ES-I3 (cell line): ENCODE measurements around the gene AHCYL2.
"Not testable (repeated sequence)": the region's sequence is repeated elsewhere in the genome, so short reads cannot be mapped to it uniquely, and the experiment has no call there.

ENCODE experiments used
- H3K36me3 ChIP-seq: 2 replicates; pipeline ENCODE4 v1.6.1; 2013; ENCODE audit warnings: mild to moderate bottlenecking, low read length, control low read depth, moderate library complexity; ENCODE audit not compliant: insufficient read depth
- H3K4me1 ChIP-seq: 2 replicates; pipeline ENCODE4 v1.6.1; 2013; ENCODE audit warnings: mild to moderate bottlenecking, control low read depth, low read length; ENCODE audit not compliant: insufficient read depth
- H3K9ac ChIP-seq: 2 replicates; pipeline ENCODE4 v1.6.1; 2013; ENCODE audit warnings: low read depth, mild to moderate bottlenecking, low read length, moderate library complexity
- H3K9me3 ChIP-seq: 2 replicates; pipeline ENCODE4 v1.6.1; 2013; ENCODE audit warnings: mild to moderate bottlenecking, low read length, moderate library complexity; ENCODE audit not compliant: control insufficient read depth, insufficient read depth

Gene AHCYL2

DNA sequence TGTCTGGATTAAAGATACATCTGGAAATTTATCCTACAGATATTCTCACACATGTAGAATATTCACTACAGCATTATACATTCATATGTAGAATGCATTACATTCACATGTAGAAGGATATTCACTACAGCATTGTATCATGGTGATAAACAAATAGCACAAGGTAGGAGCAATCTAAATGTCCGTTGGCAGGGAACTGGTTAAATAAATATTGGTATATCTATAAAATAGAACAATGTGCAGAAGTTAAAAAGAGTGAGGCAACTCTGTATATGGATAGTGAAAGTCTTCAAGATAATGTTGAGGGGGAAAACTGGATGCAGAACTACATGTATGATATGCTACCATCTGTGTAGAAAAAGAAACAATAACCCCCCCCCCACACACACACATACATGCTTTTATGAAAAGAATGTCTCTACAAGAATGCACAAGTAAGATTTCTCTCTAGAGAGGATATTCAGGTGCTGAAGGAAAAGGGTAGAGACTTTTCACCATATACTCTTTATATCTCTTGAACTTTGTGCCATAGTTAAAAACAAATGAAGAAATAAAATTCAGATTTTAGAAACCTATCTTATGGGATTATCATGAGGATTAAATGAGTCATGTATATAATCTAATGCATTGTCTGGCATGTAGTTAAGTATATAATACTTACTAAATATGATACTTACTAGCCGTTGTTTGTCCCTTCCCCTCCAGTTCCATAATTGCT, 123.4 kb downstream of the AHCYL2 start:
- Histone ChIP-seq H3K9me3 (no peaks in the 10 kb centered on the region), H3K4me1 (no peaks in the 10 kb centered on the region; the same call in 1 of the 2 replicates), H3K9ac (no peak overlapping the region), H3K36me3 (no peaks in the 10 kb centered on the region)

GRCh38 chr7:129351320-129351719, 126.5 kb downstream of the AHCYL2 start:
- Histone ChIP-seq H3K36me3 (no peaks in the 10 kb centered on the region), H3K9me3 (no peaks in the 10 kb centered on the region), H3K9ac (no peak overlapping the region), H3K4me1 (no peaks in the 10 kb centered on the region; the same call in 1 of the 2 replicates)

DNA sequence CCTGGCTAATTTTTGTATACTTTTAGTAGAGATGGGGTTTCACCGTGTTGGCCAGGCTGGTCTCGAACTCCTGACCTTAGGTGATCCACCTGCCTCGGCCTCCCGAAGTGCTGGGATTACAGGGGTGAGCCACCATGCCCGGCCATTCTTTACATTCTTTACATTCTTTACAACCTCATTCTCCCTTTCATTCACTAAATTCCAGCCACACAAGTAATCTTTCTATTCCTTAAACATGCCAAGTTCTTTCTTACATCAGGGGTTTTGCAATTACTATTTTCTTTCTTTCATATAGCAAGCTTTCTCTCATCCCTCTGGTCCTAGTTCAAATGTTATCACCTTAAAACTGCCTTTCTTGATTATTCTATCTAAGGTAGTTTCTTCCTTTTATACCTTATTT, 128.3 kb downstream of the AHCYL2 start:
- not testable (repeated sequence) for H3K9ac ChIP-seq, H3K4me1 ChIP-seq, H3K9me3 ChIP-seq, H3K36me3 ChIP-seq

- H3K9ac ChIP-seq: no peak overlapping the region
- no peaks in the 10 kb centered on the region for H3K9me3 ChIP-seq
- no peaks in the 10 kb centered on the region for H3K36me3 ChIP-seq
- H3K4me1 ChIP-seq: no peaks in the 10 kb centered on the region; the same call in 1 of the 2 replicates
These were observed 129.8 kb downstream of the AHCYL2 start for GRCh38 chr7:129354428-129355157.

DNA sequence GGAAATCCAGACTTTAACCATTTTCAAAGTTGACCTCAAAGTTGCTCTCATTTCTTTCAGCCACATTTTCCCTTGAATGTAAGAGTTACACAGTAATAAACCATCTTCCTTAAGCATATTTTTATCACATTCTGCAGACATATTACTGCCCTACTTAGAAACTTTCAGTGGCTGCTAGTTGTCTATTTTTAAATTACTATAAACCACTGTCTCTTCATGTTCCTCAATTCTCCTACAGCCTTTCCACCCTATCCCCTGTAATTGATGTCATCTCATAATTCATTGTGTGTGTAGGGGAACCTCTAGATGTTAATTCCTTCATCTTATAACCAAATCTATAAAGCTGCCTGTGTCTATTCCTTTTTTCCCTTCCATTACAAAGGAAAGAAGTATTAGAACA, 131.3 kb downstream of the AHCYL2 start:
- Histone ChIP-seq H3K9me3 (no peaks in the 10 kb centered on the region), H3K36me3 (no peaks in the 10 kb centered on the region)

DNA sequence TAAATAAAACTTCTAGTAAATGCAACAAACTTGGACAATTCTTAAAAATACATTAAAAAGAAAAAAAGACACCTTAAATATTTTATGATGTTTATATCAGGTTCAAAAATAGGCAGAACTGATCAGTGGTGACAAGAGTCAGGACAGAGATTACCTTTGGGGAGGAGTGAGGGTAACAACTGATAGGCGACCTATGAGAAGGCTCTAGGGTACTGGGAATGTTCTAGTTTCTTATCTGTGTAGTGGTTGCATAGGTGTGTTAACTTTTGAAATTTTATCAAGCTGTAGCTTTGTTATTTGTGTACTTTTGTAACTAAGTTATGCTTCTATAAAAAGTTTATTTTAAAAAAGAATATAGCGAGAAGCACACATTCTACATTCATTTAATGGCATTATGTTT, 134.3 kb downstream of the AHCYL2 start:
- H3K9me3 ChIP-seq: no peaks in the 10 kb centered on the region
- H3K9ac ChIP-seq: no peak overlapping the region
- H3K4me1 ChIP-seq: no peaks in the 10 kb centered on the region

More for the DNA sequence above, 131.3 kb downstream of the AHCYL2 start:
- Histone ChIP-seq H3K4me1 (no peaks in the 10 kb centered on the region; the same call in 1 of the 2 replicates), H3K9ac (no peak overlapping the region)

GRCh38 chr7:129359638-129360037, 134.8 kb downstream of the AHCYL2 start:
- Histone ChIP-seq H3K9me3 (no peaks in the 10 kb centered on the region), H3K36me3 (no peaks in the 10 kb centered on the region), H3K4me1 (no peaks in the 10 kb centered on the region), H3K9ac (no peak overlapping the region)

More for the DNA sequence above, 134.3 kb downstream of the AHCYL2 start:
- no peaks in the 10 kb centered on the region for H3K36me3 ChIP-seq

DNA sequence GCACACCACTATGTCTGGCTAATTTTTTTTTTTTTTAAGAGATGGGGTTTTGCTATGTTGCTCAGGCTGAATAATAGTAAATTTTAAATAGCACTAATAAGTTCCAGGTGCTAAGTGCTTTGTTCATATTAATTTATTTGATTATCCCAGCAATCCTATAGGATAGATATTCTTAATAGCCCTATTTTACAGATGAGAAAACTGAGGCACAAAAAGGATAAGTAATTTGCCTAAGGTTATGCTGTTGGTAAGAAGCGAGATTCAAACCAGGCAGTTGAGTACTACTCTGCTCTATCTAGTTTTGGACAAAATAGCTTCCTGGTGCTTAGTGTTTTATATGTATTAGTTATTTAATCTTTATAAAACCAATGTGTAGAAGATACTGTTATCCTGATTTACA, 136.9 kb downstream of the AHCYL2 start:
- no peaks in the 10 kb centered on the region for H3K4me1 ChIP-seq
- H3K9ac ChIP-seq: no peak overlapping the region
- H3K9me3 ChIP-seq: no peaks in the 10 kb centered on the region
- H3K36me3 ChIP-seq: no peaks in the 10 kb centered on the region

- H3K9ac ChIP-seq: no peak overlapping the region
- peaks cover 4% of the 10 kb centered on the region for H3K4me1 ChIP-seq
- H3K36me3 ChIP-seq: no peaks in the 10 kb centered on the region
- no peaks in the 10 kb centered on the region for H3K9me3 ChIP-seq
These were observed 137.7 kb downstream of the AHCYL2 start for GRCh38 chr7:129362496-129362895.

DNA sequence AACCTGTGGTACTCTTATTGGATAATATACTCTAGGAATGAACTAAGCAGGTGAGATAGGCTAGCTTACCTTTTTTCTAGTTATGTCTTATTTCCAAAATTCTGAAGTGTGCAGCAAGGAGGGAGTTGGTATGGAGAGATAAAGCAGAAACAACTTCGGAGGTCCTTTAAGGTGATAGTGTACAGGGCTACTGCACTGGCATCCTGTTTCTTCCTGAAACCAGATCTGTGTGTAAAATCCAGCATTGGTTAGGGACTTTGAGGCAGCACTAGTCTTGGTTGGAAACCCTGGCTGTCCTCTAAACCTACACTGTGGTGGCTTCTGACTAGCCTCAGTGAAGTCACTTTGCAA, 142.5 kb downstream of the AHCYL2 start:
- Histone ChIP-seq H3K36me3 (no peaks in the 10 kb centered on the region), H3K9ac (no peak overlapping the region), H3K4me1 (peaks cover 12% of the 10 kb centered on the region), H3K9me3 (no peaks in the 10 kb centered on the region)

- Histone ChIP-seq H3K9ac (no peak overlapping the region), H3K9me3 (no peaks in the 10 kb centered on the region), H3K36me3 (no peaks in the 10 kb centered on the region), H3K4me1 (peaks cover 12% of the 10 kb centered on the region)
These were observed 143.0 kb downstream of the AHCYL2 start for GRCh38 chr7:129367700-129368388.

DNA sequence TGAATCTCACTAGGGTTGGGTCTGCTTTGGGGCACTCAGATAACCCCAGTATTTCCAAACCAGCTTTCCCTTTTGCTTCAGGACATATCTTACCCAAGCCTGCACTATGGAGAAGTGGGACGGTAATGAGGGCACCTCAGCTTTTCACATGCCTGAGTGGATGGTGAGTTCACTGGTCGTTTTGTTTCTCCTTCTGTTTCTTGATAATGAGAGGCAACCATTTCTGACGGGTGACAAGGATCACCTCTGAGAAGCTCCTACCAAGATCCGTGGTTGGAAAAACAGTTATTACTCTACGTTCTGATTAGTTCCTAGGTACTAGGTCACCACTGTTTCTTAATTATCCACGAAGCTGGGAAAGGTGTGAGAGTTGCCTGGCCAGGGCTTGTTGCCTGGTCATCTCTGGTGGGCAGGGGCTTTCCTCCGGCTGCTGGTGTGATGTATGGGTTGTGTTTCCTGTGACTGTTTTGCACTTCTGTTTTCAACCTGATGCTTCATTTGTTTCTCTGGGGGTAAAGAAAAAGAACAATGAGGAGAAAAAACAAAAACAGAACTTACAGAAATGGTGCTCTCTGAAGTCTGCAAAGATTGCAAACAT, 143.7 kb downstream of the AHCYL2 start:
- Histone ChIP-seq H3K4me1 (peaks cover 12% of the 10 kb centered on the region), H3K9me3 (no peaks in the 10 kb centered on the region), H3K9ac (no peak overlapping the region), H3K36me3 (no peaks in the 10 kb centered on the region)

GRCh38 chr7:129369447-129369846, 144.6 kb downstream of the AHCYL2 start:
- not testable (repeated sequence) for H3K36me3 ChIP-seq, H3K9me3 ChIP-seq, H3K9ac ChIP-seq
- peaks cover 14% of the 10 kb centered on the region for H3K4me1 ChIP-seq

GRCh38 chr7:129370812-129371211, 146.0 kb downstream of the AHCYL2 start:
- no peak overlapping the region for H3K9ac ChIP-seq
- H3K9me3 ChIP-seq: no peaks in the 10 kb centered on the region
- no peaks in the 10 kb centered on the region for H3K36me3 ChIP-seq
- H3K4me1 ChIP-seq: peaks cover 25% of the 10 kb centered on the region
